OCI-LY7 (cell line): ENCODE results near the gene WWOX. TPM values are rescaled to one million over a fixed set of nuclear protein-coding genes. Genes with fewer than 3 reads are reported as not detected.

Experiments used
- BruUV-seq: library from RNA; stranded (reverse); fragments of 400-500 nt; replicated peaks from 2 replicates; lab custom pipeline; 2021; lab: Mats Ljungman, UMichigan
- CTCF ChIA-PET: fragments of 300-600 bp; sonication (Branson Sonifier 250); formaldehyde crosslinking; loops from one replicate; lab custom pipeline; 2022; ENCODE audit warnings: antibody characterized with exemption; ENCODE audit not compliant: unreplicated experiment; lab: Charles Lee
- POLR2A ChIA-PET: fragments of 300-600 bp; sonication (Branson Sonifier 250); formaldehyde crosslinking; loops from one replicate; lab custom pipeline; 2022; ENCODE audit warnings: antibody characterized with exemption; lab: Charles Lee
- DNase-seq: peaks from one replicate; pipeline ENCODE4 v3.0.0-alpha.2; 2015; ENCODE audit warnings: low spot score
- H2AFZ ChIP-seq: fragments of 200-600 bp; sonication (generic), shearing (Covaris generic); 2 replicates; pipeline ENCODE4 v1.6.1; 2014; ENCODE audit warnings: mild to moderate bottlenecking, antibody characterized with exemption, low read length, moderate library complexity
- H3K27ac ChIP-seq: fragments of 200-600 bp; sonication (generic); 2 replicates; pipeline ENCODE4 v1.5.1; 2014; ENCODE audit warnings: mixed run types, low read depth, mild to moderate bottlenecking, moderate library complexity, low read length, inconsistent platforms; ENCODE audit not compliant: poor library complexity, severe bottlenecking
- H3K36me3 ChIP-seq: fragments of 200-600 bp; sonication (generic); 2 replicates; pipeline ENCODE4 v1.6.1; 2014; ENCODE audit warnings: mild to moderate bottlenecking, antibody characterized with exemption, low read length, moderate library complexity, mixed read lengths; ENCODE audit not compliant: insufficient read depth
- H3K4me1 ChIP-seq: fragments of 200-600 bp; sonication (generic); 2 replicates; pipeline ENCODE4 v1.5.1; 2014; ENCODE audit warnings: mild to moderate bottlenecking, low read length; ENCODE audit not compliant: insufficient read depth, poor library complexity, severe bottlenecking
- H3K4me2 ChIP-seq: fragments of 200-600 bp; sonication (generic); 2 replicates; pipeline ENCODE4 v1.6.1; 2014; ENCODE audit warnings: mild to moderate bottlenecking, low read length
- H3K4me3 ChIP-seq: fragments of 200-600 bp; sonication (generic); 2 replicates; pipeline ENCODE4 v1.5.1; 2014; ENCODE audit warnings: mild to moderate bottlenecking, low read depth, low read length; ENCODE audit not compliant: poor library complexity, severe bottlenecking
- H3K79me2 ChIP-seq: fragments of 200-600 bp; sonication (generic); 2 replicates; pipeline ENCODE4 v1.6.1; 2016; ENCODE audit warnings: low read depth, mild to moderate bottlenecking, low read length, moderate library complexity, mixed read lengths; ENCODE audit not compliant: insufficient read depth
- H3K9me2 ChIP-seq: fragments of 200-600 bp; sonication (generic); 2 replicates; pipeline ENCODE4 v1.6.1; 2016; ENCODE audit warnings: mild to moderate bottlenecking, low read length, mixed read lengths; ENCODE audit not compliant: insufficient read depth
- H3K9me3 ChIP-seq: fragments of 200-600 bp; sonication (generic); 2 replicates; pipeline ENCODE4 v1.6.1; 2014; ENCODE audit warnings: mild to moderate bottlenecking, mixed run types, low read length, mixed read lengths
- H4K20me1 ChIP-seq: fragments of 200-600 bp; sonication (generic); 2 replicates; pipeline ENCODE4 v1.6.1; 2014; ENCODE audit warnings: mild to moderate bottlenecking, antibody characterized with exemption, low read length, moderate library complexity, mixed read lengths; ENCODE audit not compliant: insufficient read depth
- CTCF ChIP-seq: fragments of 200-600 bp; sonication (generic); conservative IDR thresholded peaks from 2 replicates; pipeline ENCODE4 v1.5.1; 2014; ENCODE audit warnings: mild to moderate bottlenecking, antibody characterized with exemption, low read length, moderate library complexity, mixed read lengths
- EZH2phosphoT487 ChIP-seq: fragments of 200-600 bp; sonication (generic); IDR thresholded peaks from 2 replicates; pipeline ENCODE4 v1.6.1; 2018; ENCODE audit warnings: low read depth, borderline replicate concordance, mild to moderate bottlenecking, mixed run types, antibody characterized with exemption, low read length, moderate library complexity, mixed read lengths
- intact Hi-C: fragments of 100-400 bp; cut with micrococcal nuclease; formaldehyde crosslinking; loops from one replicate; pipeline ENCODE4 v1.10.0; 2022; ENCODE audit not compliant: unreplicated experiment
- total RNA-seq, 2 experiments: library from RNA; depleted of rRNA in 1 of 2; stranded (reverse); fragments of >200 nt in 1 of 2; shearing (Covaris generic) in 1 of 2; gene quantifications; 2 replicates each; pipeline ENCODE4 v1.2.3, GENCODE V29; 2014 to 2022

The WWOX gene
- total RNA-seq, 2 experiments from 2014 or later = 40.2 to 47.6 TPM

GRCh38 chr16:78228704-78229103 lies 129.2 kb downstream of the WWOX start:
- ChIA-PET POLR2A (interaction anchor here (0.7 kb wide), 1 partner anchor 16 kb away, joined by 3 read pairs; no protein-coding TSS in a partner anchor), CTCF (no interaction called here)
- Histone ChIP-seq H3K9me2 (no peaks in the 10 kb centered on the region), H3K4me3 (no peak overlapping the region), H3K36me3 (no peaks in the 10 kb centered on the region), H3K27ac (no peak overlapping the region), H3K4me1 (no peaks in the 10 kb centered on the region), H3K4me2 (no peak overlapping the region), H3K9me3 (no peaks in the 10 kb centered on the region), H3K79me2 (no peaks in the 10 kb centered on the region), H2AFZ (no peak overlapping the region), H4K20me1 (no peaks in the 10 kb centered on the region)
- intact Hi-C loops = no loop called here
- no TSS peak for BruUV-seq
- TF ChIP-seq CTCF (no peak), EZH2phosphoT487 (no peak)
- DNase-seq = no peak

GRCh38 chr16:78230832-78231231 lies 131.4 kb downstream of the WWOX start:
- no peak overlapping the region for H3K27ac ChIP-seq
- TF ChIP-seq EZH2phosphoT487 = no peak
- TF ChIP-seq CTCF = no peak
- no peak overlapping the region for H3K4me3 ChIP-seq
- ChIA-PET CTCF (no interaction called here), POLR2A (no interaction called here)
- H2AFZ ChIP-seq = no peak overlapping the region
- no peaks in the 10 kb centered on the region for H3K9me3 ChIP-seq
- H3K4me2 ChIP-seq = no peak overlapping the region
- H3K79me2 ChIP-seq = no peaks in the 10 kb centered on the region
- no TSS peak for BruUV-seq
- intact Hi-C loops = no loop called here
- H3K4me1 ChIP-seq = no peaks in the 10 kb centered on the region
- DNase-seq = no peak
- H4K20me1 ChIP-seq = no peaks in the 10 kb centered on the region
- no peaks in the 10 kb centered on the region for H3K36me3 ChIP-seq
- no peaks in the 10 kb centered on the region for H3K9me2 ChIP-seq

- no peaks in the 10 kb centered on the region for H3K9me2 ChIP-seq
- H3K36me3 ChIP-seq = no peaks in the 10 kb centered on the region
- intact Hi-C loops = loop anchor here (1.0 kb wide), 1 partner anchor 112 kb away; no protein-coding TSS in a partner anchor
- no peak overlapping the region for H3K4me3 ChIP-seq
- no peaks in the 10 kb centered on the region for H3K79me2 ChIP-seq
- no peak overlapping the region for H3K4me2 ChIP-seq
- H3K27ac ChIP-seq = no peak overlapping the region
- POLR2A ChIA-PET = no interaction called here
- peak; percentile 62 for DNase-seq
- no TSS peak for BruUV-seq
- H2AFZ ChIP-seq = no peak overlapping the region
- H4K20me1 ChIP-seq = no peaks in the 10 kb centered on the region
- no peaks in the 10 kb centered on the region for H3K9me3 ChIP-seq
- TF ChIP-seq CTCF (peak; percentile 91), EZH2phosphoT487 (no peak)
- CTCF ChIA-PET = interaction anchor here (1.2 kb wide), 1 partner anchor 109 kb away, joined by 3 read pairs; no protein-coding TSS in a partner anchor
- no peaks in the 10 kb centered on the region for H3K4me1 ChIP-seq
Measured at GRCh38 chr16:78235168-78235800, 135.8 kb downstream of the WWOX start.
